Measurements from ENCODE around the gene RTN4R.

GRCh38 chr22:20246368-20247009 is 21.6 kb downstream of the RTN4R start:
- no peak for TF ChIP-seq POLR2AphosphoS5 (IDR thresholded peaks at IDR 0.05; ENCODE audit: low read depth, low read length)
- no peak for TF ChIP-seq POLR2A (IDR thresholded peaks at IDR 0.05; ENCODE audit: low read depth, low read length)
